D721Med (cell line): ENCODE measurements around the gene GATAD2B.
"Not testable (repeated sequence)": the region's sequence is repeated elsewhere in the genome, so short reads cannot be mapped to it uniquely, and the experiment has no call there.

Experiments
- DNase-seq: peaks from one replicate; pipeline ENCODE4 v3.0.0; 2011; ENCODE audit warnings: low spot score; ENCODE audit not compliant: insufficient read length
- FAIRE-seq: peaks from 2 replicates; lab custom pipeline; 2011; peaks lifted over from hg19 to GRCh38; lab: Jason Lieb, UNC
- TF ChIP-seq, protein P1 (sequence below): IDR thresholded peaks from 2 replicates; pipeline ENCODE4 v1.5.1; 2012; ENCODE audit warnings: mild to moderate bottlenecking, control low read depth; ENCODE audit not compliant: insufficient read depth; ENCODE audit errors: missing control alignments

GATAD2B gene

DNA sequence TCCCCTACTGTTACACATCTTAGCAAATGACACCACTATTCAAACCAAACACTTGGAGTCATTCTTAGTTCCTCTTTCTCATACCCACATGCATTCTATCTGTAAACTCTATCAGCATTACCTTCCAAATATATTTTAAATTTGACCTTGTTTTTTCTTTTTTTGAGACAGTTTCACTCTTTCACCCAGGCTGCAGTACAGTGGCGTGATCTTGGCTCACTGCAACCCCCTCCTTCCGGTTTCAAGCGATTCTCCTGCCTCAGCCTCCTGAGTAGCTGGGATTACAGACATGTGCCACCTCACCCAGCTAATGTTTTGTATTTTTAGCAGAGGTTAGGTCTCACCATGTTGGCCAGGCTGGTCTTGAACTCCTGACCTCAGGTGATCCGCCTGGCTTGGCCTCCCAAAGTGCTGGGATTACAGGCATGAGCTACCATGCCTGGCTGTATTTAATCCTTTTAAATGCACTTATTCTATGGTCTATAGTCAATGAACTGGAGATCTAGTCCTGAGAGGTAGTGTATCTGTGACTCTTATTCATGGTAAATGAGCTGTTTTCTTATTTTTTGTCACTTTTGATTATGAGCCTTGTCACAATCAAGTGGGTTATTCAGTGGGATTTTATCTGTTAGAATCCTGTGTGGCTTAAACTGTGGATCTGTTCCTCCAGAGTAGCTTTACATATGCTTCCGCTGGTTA is 73.1 kb downstream of the GATAD2B start:
- DNase-seq (no peak), FAIRE-seq (no peak)
- TF ChIP-seq, protein P1, sequence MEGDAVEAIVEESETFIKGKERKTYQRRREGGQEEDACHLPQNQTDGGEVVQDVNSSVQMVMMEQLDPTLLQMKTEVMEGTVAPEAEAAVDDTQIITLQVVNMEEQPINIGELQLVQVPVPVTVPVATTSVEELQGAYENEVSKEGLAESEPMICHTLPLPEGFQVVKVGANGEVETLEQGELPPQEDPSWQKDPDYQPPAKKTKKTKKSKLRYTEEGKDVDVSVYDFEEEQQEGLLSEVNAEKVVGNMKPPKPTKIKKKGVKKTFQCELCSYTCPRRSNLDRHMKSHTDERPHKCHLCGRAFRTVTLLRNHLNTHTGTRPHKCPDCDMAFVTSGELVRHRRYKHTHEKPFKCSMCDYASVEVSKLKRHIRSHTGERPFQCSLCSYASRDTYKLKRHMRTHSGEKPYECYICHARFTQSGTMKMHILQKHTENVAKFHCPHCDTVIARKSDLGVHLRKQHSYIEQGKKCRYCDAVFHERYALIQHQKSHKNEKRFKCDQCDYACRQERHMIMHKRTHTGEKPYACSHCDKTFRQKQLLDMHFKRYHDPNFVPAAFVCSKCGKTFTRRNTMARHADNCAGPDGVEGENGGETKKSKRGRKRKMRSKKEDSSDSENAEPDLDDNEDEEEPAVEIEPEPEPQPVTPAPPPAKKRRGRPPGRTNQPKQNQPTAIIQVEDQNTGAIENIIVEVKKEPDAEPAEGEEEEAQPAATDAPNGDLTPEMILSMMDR, result no peak

DNA sequence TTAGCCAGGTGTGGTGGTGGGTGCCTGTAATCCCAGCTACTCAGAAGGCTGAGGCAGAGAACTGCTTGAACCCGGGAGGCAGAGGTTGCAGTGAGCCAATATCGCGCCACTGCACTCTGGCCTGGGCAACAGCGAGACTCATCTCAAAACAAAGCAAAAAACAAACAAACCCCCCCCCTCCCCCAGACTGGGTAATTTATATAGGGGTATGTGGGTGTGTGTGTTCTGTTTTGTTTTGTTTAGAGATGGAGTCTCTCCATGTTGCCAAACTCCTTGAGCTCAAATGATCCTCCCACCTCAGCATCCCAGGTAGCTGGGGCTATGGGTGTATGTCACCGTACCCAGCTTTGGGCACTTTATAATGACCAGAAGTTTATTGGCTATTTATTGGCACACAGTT is 74.0 kb downstream of the GATAD2B start:
- FAIRE-seq (no peak), DNase-seq (no peak)

DNA sequence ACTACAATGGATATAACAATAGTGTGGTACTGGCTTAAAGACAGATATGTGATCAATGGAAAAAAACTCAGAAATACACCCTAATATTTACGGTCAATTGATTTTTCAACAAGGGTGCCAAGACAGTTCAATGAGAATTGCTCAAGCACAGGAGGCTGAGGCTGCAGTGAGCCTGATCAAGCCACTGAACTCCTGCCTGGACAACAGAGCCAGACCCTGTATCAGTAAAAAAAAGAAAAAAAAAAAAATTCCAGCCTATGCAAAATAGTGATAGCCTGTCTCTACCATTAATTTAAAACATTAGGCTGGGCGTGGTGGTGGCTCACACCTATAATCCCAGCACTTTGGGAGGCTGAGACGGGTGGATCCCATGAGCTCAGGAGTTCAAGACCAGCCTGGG is 77.6 kb downstream of the GATAD2B start:
- DNase-seq, result no peak
- no peak for FAIRE-seq
- TF ChIP-seq, protein P1, result no peak

More for the DNA sequence above, 74.0 kb downstream of the GATAD2B start:
- TF ChIP-seq, protein P1, result no peak

DNA sequence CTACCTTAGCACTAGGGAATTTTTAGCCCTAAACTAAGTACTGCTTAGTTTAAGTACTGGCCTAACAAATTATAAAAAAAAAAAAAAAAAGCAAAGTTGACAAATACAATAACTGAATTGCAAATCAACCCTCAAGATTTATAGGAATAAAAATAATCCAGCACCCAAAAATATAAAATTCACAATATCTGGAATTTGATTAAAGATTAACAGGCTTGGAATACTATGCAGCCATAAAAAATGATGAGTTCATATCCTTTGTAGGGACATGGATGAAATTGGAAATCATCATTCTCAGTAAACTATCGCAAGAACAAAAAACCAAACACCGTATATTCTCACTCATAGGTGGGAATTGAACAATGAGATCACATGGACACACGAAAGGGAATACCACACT is 78.4 kb downstream of the GATAD2B start:
- DNase-seq, FAIRE-seq: not testable (repeated sequence)

DNA sequence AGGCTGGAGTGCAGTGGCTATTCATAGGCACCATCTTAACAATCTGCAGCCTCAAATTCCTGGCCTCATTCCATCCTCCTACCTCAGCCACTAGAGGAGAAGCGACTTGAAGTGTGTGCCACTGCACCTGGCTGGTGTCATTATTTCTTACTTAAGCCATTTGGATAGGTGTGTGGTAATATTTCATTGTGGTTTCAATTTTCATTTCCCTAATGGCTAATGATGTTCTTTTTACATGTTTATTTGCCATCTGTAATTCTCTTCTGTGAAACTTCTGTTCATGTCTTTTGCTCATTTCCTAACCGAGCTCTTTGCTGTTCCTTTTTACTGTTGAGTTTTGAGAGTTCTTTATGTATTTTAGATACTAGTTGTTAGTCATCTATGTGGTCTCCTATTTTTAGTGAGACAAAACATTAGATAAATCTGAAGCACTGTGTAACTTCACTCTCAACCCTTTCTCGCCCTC is 80.7 kb downstream of the GATAD2B start:
- FAIRE-seq (no peak), DNase-seq (no peak)
- TF ChIP-seq, protein P1, result no peak

DNA sequence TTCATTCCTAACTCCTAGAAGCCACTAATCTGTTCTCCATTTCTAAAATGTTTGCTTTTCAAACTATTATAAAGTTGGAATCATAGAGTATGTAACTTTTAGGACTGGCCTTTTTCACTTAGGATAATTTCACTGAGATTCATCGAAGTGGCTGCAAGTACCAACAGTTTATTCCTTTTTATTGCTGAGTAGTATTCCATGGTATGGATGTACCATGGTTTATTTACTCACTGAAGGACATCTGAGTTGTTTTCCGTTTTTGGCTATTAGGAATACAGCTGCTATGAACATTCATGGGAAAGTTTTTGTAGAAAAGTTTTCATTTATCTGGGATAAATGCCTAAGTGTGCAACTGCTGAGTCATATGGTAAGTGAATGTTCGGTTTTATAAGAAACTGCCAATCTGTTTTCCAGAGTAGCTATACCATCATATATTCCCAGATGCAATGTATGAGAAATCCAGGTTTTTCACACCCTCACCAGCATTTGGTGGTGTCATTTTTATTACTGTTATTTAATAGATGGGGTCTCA is 81.2 kb downstream of the GATAD2B start:
- TF ChIP-seq, protein P1, result no peak
- DNase-seq, result no peak

DNA sequence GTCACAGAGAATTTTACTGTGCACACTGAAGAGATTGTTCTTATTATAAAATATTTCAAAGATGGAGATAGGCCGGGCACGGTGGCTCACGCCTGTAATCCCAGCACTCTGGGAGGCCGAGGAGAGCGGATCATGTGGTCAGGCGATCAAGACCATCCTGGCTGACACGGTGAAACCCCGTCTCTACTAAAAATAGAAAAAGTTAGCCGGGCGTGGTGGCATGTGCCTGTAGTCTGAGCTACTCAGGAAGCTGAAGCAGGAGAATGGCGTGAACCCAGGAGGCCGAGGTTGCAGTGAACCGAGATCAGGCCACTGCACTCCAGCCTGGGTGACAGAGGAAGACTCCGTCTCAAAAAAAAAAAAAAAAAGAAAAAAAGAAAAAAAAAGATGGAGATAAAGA is 82.0 kb downstream of the GATAD2B start:
- not testable (repeated sequence) for FAIRE-seq, DNase-seq

More for the DNA sequence above, 81.2 kb downstream of the GATAD2B start:
- FAIRE-seq, result no peak

DNA sequence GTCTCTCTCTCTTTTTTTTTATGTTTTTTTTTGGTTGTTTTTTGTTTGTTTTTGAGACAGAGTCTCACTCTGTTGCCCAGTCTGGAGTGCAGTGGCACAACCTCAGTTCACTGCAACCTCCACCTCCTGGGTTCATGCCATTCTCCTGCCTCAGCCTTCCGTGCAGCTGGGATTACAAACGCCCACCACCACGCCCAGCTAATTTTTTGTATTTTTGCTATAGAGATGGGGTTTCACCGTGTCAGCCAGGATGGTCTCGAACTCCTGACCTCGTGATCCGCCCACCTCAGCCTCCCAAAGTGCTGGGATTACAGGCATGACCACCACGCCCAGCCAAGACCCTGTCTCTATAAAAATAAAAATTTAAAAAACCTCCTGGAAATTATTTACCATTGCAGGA is 88.8 kb downstream of the GATAD2B start:
- DNase-seq, FAIRE-seq: not testable (repeated sequence)
